Caco-2 (cell line): ENCODE results near the gene SEC61B. TPM values are rescaled to one million over a fixed set of nuclear protein-coding genes. Genes with fewer than 3 reads are reported as not detected.

Source experiments
- BruUV-seq: library from RNA; stranded (reverse); fragments of 400-500 nt; replicated peaks from 2 replicates; lab custom pipeline; 2021; lab: Mats Ljungman, UMichigan
- CTCF ChIA-PET: fragments of 300-600 bp; sonication (Branson Sonifier 250); formaldehyde crosslinking; loops from one replicate; lab custom pipeline; 2022; ENCODE audit warnings: antibody characterized with exemption; lab: Charles Lee
- POLR2A ChIA-PET: fragments of 300-600 bp; sonication (Branson Sonifier 250); formaldehyde crosslinking; loops from one replicate; lab custom pipeline; 2022; ENCODE audit warnings: antibody characterized with exemption; lab: Charles Lee
- DNase-seq, 2 experiments: peaks; one replicate each; pipeline versions ENCODE4 v3.0.0 to v3.0.0-alpha.2; 2020 to 2022
- H3K27me3 ChIP-seq: replicated peaks from 2 replicates; pipeline ENCODE4 v1.6.0; 2011; ENCODE audit warnings: low read length; ENCODE audit not compliant: control insufficient read depth, insufficient read depth
- H3K36me3 ChIP-seq: 2 replicates; pipeline ENCODE4 v1.5.1; 2011; ENCODE audit warnings: low read length; ENCODE audit not compliant: control insufficient read depth, insufficient read depth
- H3K4me1 ChIP-seq: fragments of 250-450 bp; sonication (Bioruptor Pico); 2 replicates; pipeline ENCODE4 v1.5.1; 2020; ENCODE audit warnings: mild to moderate bottlenecking
- H3K4me3 ChIP-seq: 2 replicates; pipeline ENCODE4 v1.5.1; 2011; ENCODE audit warnings: low read depth, mild to moderate bottlenecking, control low read depth, low read length
- H3K9me3 ChIP-seq: fragments of 250-450 bp; sonication (Bioruptor Pico); 2 replicates; pipeline ENCODE4 v1.5.1; 2020; ENCODE audit warnings: mild to moderate bottlenecking, moderate library complexity
- H3K27ac Mint-ChIP-seq: one replicate; pipeline ENCODE4 v1.8.0; 2022; ENCODE audit warnings: mixed read lengths; ENCODE audit not compliant: unreplicated experiment
- H3K27me3 Mint-ChIP-seq: one replicate; pipeline ENCODE4 v1.8.0; 2022; ENCODE audit warnings: mixed read lengths; ENCODE audit not compliant: insufficient read depth, unreplicated experiment
- H3K36me3 Mint-ChIP-seq: one replicate; pipeline ENCODE4 v1.8.0; 2022; ENCODE audit warnings: mild to moderate bottlenecking, mixed read lengths; ENCODE audit not compliant: insufficient read depth, unreplicated experiment
- H3K4me1 Mint-ChIP-seq: one replicate; pipeline ENCODE4 v1.8.0; 2022; ENCODE audit warnings: low read depth, mixed read lengths; ENCODE audit not compliant: unreplicated experiment
- H3K4me3 Mint-ChIP-seq: one replicate; pipeline ENCODE4 v1.8.0; 2022; ENCODE audit warnings: mild to moderate bottlenecking, moderate library complexity, mixed read lengths; ENCODE audit not compliant: unreplicated experiment
- H3K9me3 Mint-ChIP-seq: one replicate; pipeline ENCODE4 v1.8.0; 2022; ENCODE audit warnings: mixed read lengths; ENCODE audit not compliant: unreplicated experiment
- CTCF ChIP-seq, 2 experiments: fragments of 200-600 bp in 1 of 2; IDR thresholded peaks; 1 replicate in 1 of 2; 2 replicates in 1 of 2; pipeline versions ENCODE4 v1.5.1 to v1.8.0; 2011 to 2022; ENCODE audit warnings: antibody characterized with exemption in 1 of 2, control low read depth in 1 of 2, inconsistent platforms in 1 of 2, low read depth in 1 of 2, low read length in 1 of 2, mild to moderate bottlenecking in 1 of 2, moderate library complexity in 1 of 2; ENCODE audit not compliant: insufficient read depth in 1 of 2, severe bottlenecking in 1 of 2, unreplicated experiment in 1 of 2
- intact Hi-C: fragments of 100-400 bp; cut with micrococcal nuclease; formaldehyde crosslinking; loops from one replicate; pipeline ENCODE4 v1.10.0; 2022; ENCODE audit not compliant: unreplicated experiment
- total RNA-seq: library from RNA; stranded (reverse); gene quantifications from 2 replicates; pipeline ENCODE4 v1.2.3, GENCODE V29; 2022

The SEC61B gene
- total RNA-seq, 1 experiment from 2014 or later = 170 TPM

DNA sequence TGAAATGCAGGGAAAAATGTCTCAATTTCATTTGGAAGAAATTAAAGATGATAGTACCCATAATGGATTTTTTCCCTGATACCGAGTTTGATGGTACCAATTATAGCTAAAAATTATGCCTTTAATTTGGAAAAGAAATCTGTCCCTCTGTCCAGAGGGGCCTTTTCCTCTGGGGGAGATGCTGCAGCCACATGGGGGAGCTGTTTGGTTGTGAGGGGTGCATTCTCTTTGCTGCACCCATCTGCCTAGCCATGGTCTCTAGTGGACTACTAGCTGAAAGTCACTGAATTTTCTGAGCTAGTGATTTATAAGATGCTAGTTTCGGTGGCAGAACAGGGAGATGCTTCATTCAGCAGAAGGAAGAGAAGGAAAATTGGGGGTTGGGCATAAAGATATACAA, 9.6 kb downstream of the SEC61B start:
- H3K36me3 ChIP-seq = no peaks in the 10 kb centered on the region
- ChIA-PET POLR2A (no interaction called here), CTCF (interaction anchor here (0.5 to 1.7 kb wide), 3 partner anchors 9 to 44 kb away, joined by 3 to 6 read pairs (median 5); partner anchors contain the start of genes ALG2 and SEC61B)
- peaks cover 2% of the 10 kb centered on the region for H3K4me1 ChIP-seq
- Mint-ChIP-seq H3K9me3 (no peaks in the 10 kb centered on the region), H3K4me3 (no peak overlapping the region), H3K27me3 (no peaks in the 10 kb centered on the region), H3K36me3 (peaks cover 41% of the 10 kb centered on the region), H3K27ac (no peak overlapping the region), H3K4me1 (no peaks in the 10 kb centered on the region)
- peak; percentile 65 to 69 for TF ChIP-seq CTCF (IDR thresholded peaks at IDR 0.05; ENCODE audit: insufficient read depth in 1 of 2, low read depth in 1 of 2, low read length in 1 of 2, severe bottlenecking in 1 of 2, unreplicated experiment in 1 of 2)
- H3K27me3 ChIP-seq = no peaks in the 10 kb centered on the region
- no peaks in the 10 kb centered on the region for H3K9me3 ChIP-seq
- intact Hi-C loops = no loop called here
- BruUV-seq = no TSS peak
- peak in 1 of 2 experiments; percentile 44 for DNase-seq
- H3K4me3 ChIP-seq = no peak overlapping the region

GRCh38 chr9:99234618-99235017, 12.5 kb downstream of the SEC61B start:
- Mint-ChIP-seq H3K4me3 (no peak overlapping the region), H3K27ac (peak overlapping the region; percentile 44), H3K27me3 (no peaks in the 10 kb centered on the region), H3K36me3 (peaks cover 21% of the 10 kb centered on the region), H3K4me1 (no peaks in the 10 kb centered on the region), H3K9me3 (no peaks in the 10 kb centered on the region)
- no peak for TF ChIP-seq CTCF (IDR thresholded peaks at IDR 0.05; ENCODE audit: insufficient read depth in 1 of 2, low read depth in 1 of 2, low read length in 1 of 2, severe bottlenecking in 1 of 2, unreplicated experiment in 1 of 2)
- CTCF ChIA-PET = no interaction called here
- Histone ChIP-seq H3K4me3 (no peak overlapping the region), H3K36me3 (no peaks in the 10 kb centered on the region), H3K4me1 (peaks cover 17% of the 10 kb centered on the region), H3K27me3 (no peaks in the 10 kb centered on the region), H3K9me3 (no peaks in the 10 kb centered on the region)
- no TSS peak for BruUV-seq
- intact Hi-C loops = no loop called here
- DNase-seq = no peak
- POLR2A ChIA-PET = no interaction called here

DNA sequence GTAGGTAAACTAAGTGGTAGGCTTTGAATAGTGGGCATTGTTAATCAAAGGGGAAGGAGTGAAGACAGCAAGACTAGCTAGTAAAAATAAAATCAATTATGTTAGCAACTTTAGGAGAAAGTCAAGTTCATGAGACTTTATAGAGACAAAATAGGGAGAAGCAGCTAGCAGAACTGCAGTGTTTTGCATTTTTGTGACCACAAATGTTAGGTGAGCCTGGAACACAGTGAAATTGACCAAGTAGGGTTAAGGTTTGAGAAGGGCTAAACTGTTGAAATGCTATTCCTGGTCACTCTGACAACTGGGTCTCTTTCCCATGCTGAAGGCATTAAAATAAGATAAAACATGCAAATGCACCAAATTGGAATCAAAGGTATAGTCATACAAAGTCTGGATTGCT, 13.0 kb downstream of the SEC61B start:
- intact Hi-C loops = no loop called here
- no peaks in the 10 kb centered on the region for H3K9me3 ChIP-seq
- CTCF ChIA-PET = no interaction called here
- DNase-seq = no peak
- no peaks in the 10 kb centered on the region for H3K27me3 Mint-ChIP-seq
- H3K4me3 Mint-ChIP-seq = no peak overlapping the region
- no peaks in the 10 kb centered on the region for H3K27me3 ChIP-seq
- no peaks in the 10 kb centered on the region for H3K9me3 Mint-ChIP-seq
- no peaks in the 10 kb centered on the region for H3K36me3 ChIP-seq
- no peaks in the 10 kb centered on the region for H3K4me1 Mint-ChIP-seq
- H3K36me3 Mint-ChIP-seq = peaks cover 21% of the 10 kb centered on the region
- no peak overlapping the region for H3K4me3 ChIP-seq
- peak overlapping the region; percentile 44 for H3K27ac Mint-ChIP-seq
- POLR2A ChIA-PET = no interaction called here
- TF ChIP-seq CTCF (IDR thresholded peaks at IDR 0.05; ENCODE audit: insufficient read depth in 1 of 2, low read depth in 1 of 2, low read length in 1 of 2, severe bottlenecking in 1 of 2, unreplicated experiment in 1 of 2) = no peak
- BruUV-seq = no TSS peak
- peaks cover 17% of the 10 kb centered on the region for H3K4me1 ChIP-seq
